CD4-positive, CD25-positive, alpha-beta regulatory T cell (primary cell): ENCODE results near the gene PRDM8. TPM values are rescaled to one million over a fixed set of nuclear protein-coding genes. Genes with fewer than 3 reads are reported as not detected.

Experiments
- ATAC-seq, 2 donors: fragments of 150-1000 bp; cut with Tn5 transposase; one replicate each; pipeline ENCODE4 v1.10.0; 2021; ENCODE audit warnings: low read depth in 2 of 2, moderate number of reproducible peaks in 2 of 2, moderate library complexity in 1 of 2
- DNase-seq, 3 donors: peaks; one replicate each; pipeline versions ENCODE4 v3.0.0 to v3.0.0-alpha.2; 2012 to 2022; ENCODE audit warnings: mixed read lengths in 1 of 3
- H3K27ac ChIP-seq: one replicate; pipeline ENCODE4 v1.7.0; 2013; ENCODE audit warnings: mild to moderate bottlenecking, low read length; ENCODE audit not compliant: insufficient read depth, poor library complexity, severe bottlenecking
- H3K27me3 ChIP-seq: one replicate; pipeline ENCODE4 v1.7.0; 2013; ENCODE audit warnings: low read length; ENCODE audit not compliant: control insufficient read depth, insufficient read depth
- H3K36me3 ChIP-seq: one replicate; pipeline ENCODE4 v1.7.0; 2013; ENCODE audit warnings: mild to moderate bottlenecking, low read length, moderate library complexity; ENCODE audit not compliant: control insufficient read depth, insufficient read depth
- H3K4me1 ChIP-seq: 2 replicates; pipeline ENCODE4 v1.7.0; 2013; ENCODE audit warnings: mild to moderate bottlenecking, low read length; ENCODE audit not compliant: insufficient read depth, control insufficient read depth, poor library complexity, severe bottlenecking
- H3K4me3 ChIP-seq: one replicate; pipeline ENCODE4 v1.7.0; 2013; ENCODE audit warnings: low read depth, mild to moderate bottlenecking, low read length, moderate library complexity
- H3K9me3 ChIP-seq, 2 experiments: 1 replicate in 1 of 2; 2 replicates in 1 of 2; pipeline ENCODE4 v1.7.0; 2013; ENCODE audit warnings: low read length in 2 of 2, mild to moderate bottlenecking in 1 of 2, moderate library complexity in 1 of 2; ENCODE audit not compliant: control insufficient read depth in 2 of 2
- H3K27ac Mint-ChIP-seq, 3 donors: one replicate each; pipeline ENCODE4 v1.8.0; 2020 to 2022; ENCODE audit warnings: mild to moderate bottlenecking in 3 of 3, mixed read lengths in 3 of 3, moderate library complexity in 2 of 3
- H3K27me3 Mint-ChIP-seq: one replicate; pipeline ENCODE4 v1.8.0; 2022; ENCODE audit warnings: mild to moderate bottlenecking, mixed read lengths
- H3K36me3 Mint-ChIP-seq: one replicate; pipeline ENCODE4 v1.8.0; 2020; ENCODE audit warnings: mixed read lengths
- H3K4me1 Mint-ChIP-seq, 4 donors: one replicate each; pipeline ENCODE4 v1.8.0; 2020 to 2022; ENCODE audit warnings: mixed read lengths in 4 of 4, mild to moderate bottlenecking in 1 of 4
- H3K4me3 Mint-ChIP-seq, 4 donors: one replicate each; pipeline ENCODE4 v1.8.0; 2020 to 2022; ENCODE audit warnings: mild to moderate bottlenecking in 4 of 4, mixed read lengths in 4 of 4, moderate library complexity in 3 of 4
- H3K9me3 Mint-ChIP-seq, 7 donors: one replicate each; pipeline ENCODE4 v1.8.0; 2020 to 2022; ENCODE audit warnings: mixed read lengths in 7 of 7, mild to moderate bottlenecking in 3 of 7, moderate library complexity in 2 of 7
- polyA plus RNA-seq, 4 donors: library from polyadenylated mRNA; unstranded; fragments of 300-500 nt; fragmentation: Illumina TruSeq; gene quantifications; one replicate each; pipeline ENCODE4 v1.2.3, GENCODE V29; 2021
- total RNA-seq: library from RNA; stranded (reverse); gene quantifications from one replicate; pipeline ENCODE4 v1.2.3, GENCODE V29; 2022

The PRDM8 gene
- total and polyA plus RNA-seq, 5 donors from 2014 or later = 2.0 to 31.7 (median 3.9) TPM

GRCh38 chr4:80184053-80184824 is 13.1 kb upstream of the PRDM8 start:
- H3K36me3 ChIP-seq = peaks cover 3% of the 10 kb centered on the region
- H3K4me1 Mint-ChIP-seq = peaks cover 16 to 76% (median 53%) of the 10 kb centered on the region in 4 donors
- peak overlapping the region; percentile 98 to 100 (median 100) for H3K4me3 Mint-ChIP-seq
- peaks cover 14% of the 10 kb centered on the region for H3K36me3 Mint-ChIP-seq
- no peaks in the 10 kb centered on the region for H3K27me3 ChIP-seq
- H3K27ac Mint-ChIP-seq = peak overlapping the region; percentile 94 to 98 (median 98)
- ATAC-seq = peak; percentile 92 to 93
- H3K9me3 ChIP-seq = peaks cover under 1 to 3% of the 10 kb centered on the region in 2 experiments
- H3K9me3 Mint-ChIP-seq = peaks cover 0 to 7% (median 2%) of the 10 kb centered on the region in 7 donors
- H3K27me3 Mint-ChIP-seq = no peaks in the 10 kb centered on the region
- peak; percentile 87 to 94 (median 90) for DNase-seq
- H3K4me1 ChIP-seq = peaks cover 55% of the 10 kb centered on the region
- H3K27ac ChIP-seq = peak overlapping the region; percentile 90
- H3K4me3 ChIP-seq = peak overlapping the region; percentile 97

GRCh38 chr4:80184825-80185756 is 12.2 kb upstream of the PRDM8 start:
- Mint-ChIP-seq H3K36me3 (peaks cover 14% of the 10 kb centered on the region), H3K4me3 (peak overlapping the region; percentile 98 to 100 (median 100)), H3K27me3 (no peaks in the 10 kb centered on the region), H3K27ac (peak overlapping the region; percentile 94 to 98 (median 98)), H3K9me3 (peaks cover 0 to 4% (median 0%) of the 10 kb centered on the region in 7 donors), H3K4me1 (peaks cover 16 to 74% (median 54%) of the 10 kb centered on the region in 4 donors)
- no peak for ATAC-seq
- peak in 1 of 3 donors; percentile 64 for DNase-seq
- H3K9me3 ChIP-seq = no peaks in the 10 kb centered on the region
- H3K4me1 ChIP-seq = peaks cover 55% of the 10 kb centered on the region
- no peaks in the 10 kb centered on the region for H3K27me3 ChIP-seq
- peak overlapping the region; percentile 97 for H3K4me3 ChIP-seq
- peak overlapping the region; percentile 90 for H3K27ac ChIP-seq
- H3K36me3 ChIP-seq = peaks cover 8% of the 10 kb centered on the region

GRCh38 chr4:80185787-80186548 is 11.3 kb upstream of the PRDM8 start:
- Histone ChIP-seq H3K4me1 (peaks cover 54% of the 10 kb centered on the region), H3K36me3 (peaks cover 12% of the 10 kb centered on the region), H3K27ac (no peak overlapping the region), H3K4me3 (peak overlapping the region; percentile 97), H3K9me3 (no peaks in the 10 kb centered on the region), H3K27me3 (no peaks in the 10 kb centered on the region)
- Mint-ChIP-seq H3K9me3 (peaks cover 0 to 2% (median 0%) of the 10 kb centered on the region in 7 donors), H3K4me3 (peak overlapping the region; percentile 98 to 100 (median 100)), H3K27ac (peak overlapping the region; percentile 94 to 98 (median 98)), H3K4me1 (peaks cover 17 to 65% (median 51%) of the 10 kb centered on the region in 4 donors), H3K27me3 (no peaks in the 10 kb centered on the region), H3K36me3 (peaks cover 15% of the 10 kb centered on the region)
- no peak for ATAC-seq
- no peak for DNase-seq

GRCh38 chr4:80186676-80187075 is 10.6 kb upstream of the PRDM8 start:
- Histone ChIP-seq H3K27me3 (no peaks in the 10 kb centered on the region), H3K27ac (no peak overlapping the region), H3K4me3 (no peak overlapping the region), H3K36me3 (peaks cover 12% of the 10 kb centered on the region), H3K4me1 (peaks cover 47% of the 10 kb centered on the region), H3K9me3 (no peaks in the 10 kb centered on the region)
- ATAC-seq (no peak), DNase-seq (no peak)
- H3K9me3 Mint-ChIP-seq = peaks cover 0 to 2% (median 0%) of the 10 kb centered on the region in 7 donors
- peak overlapping the region in 2 of 3 donors; percentile 76 to 94 for H3K27ac Mint-ChIP-seq
- H3K4me1 Mint-ChIP-seq = peaks cover 20 to 67% (median 51%) of the 10 kb centered on the region in 4 donors
- H3K36me3 Mint-ChIP-seq = peaks cover 22% of the 10 kb centered on the region
- H3K4me3 Mint-ChIP-seq = peak overlapping the region; percentile 21 to 100 (median 100)
- no peaks in the 10 kb centered on the region for H3K27me3 Mint-ChIP-seq

GRCh38 chr4:80187677-80188076 is 9.6 kb upstream of the PRDM8 start:
- H3K4me1 Mint-ChIP-seq = peaks cover 21 to 67% (median 45%) of the 10 kb centered on the region in 4 donors
- ATAC-seq (no peak), DNase-seq (no peak)
- H3K36me3 ChIP-seq = peaks cover 15% of the 10 kb centered on the region
- H3K4me3 ChIP-seq = no peak overlapping the region
- peaks cover 37% of the 10 kb centered on the region for H3K4me1 ChIP-seq
- H3K27ac ChIP-seq = no peak overlapping the region
- H3K27me3 Mint-ChIP-seq = no peaks in the 10 kb centered on the region
- H3K9me3 Mint-ChIP-seq = peaks cover 0 to 2% (median 0%) of the 10 kb centered on the region in 7 donors
- peaks cover 29% of the 10 kb centered on the region for H3K36me3 Mint-ChIP-seq
- peak overlapping the region in 2 of 4 donors; percentile 24 to 100 for H3K4me3 Mint-ChIP-seq
- no peak overlapping the region for H3K27ac Mint-ChIP-seq
- no peaks in the 10 kb centered on the region for H3K27me3 ChIP-seq
- no peaks in the 10 kb centered on the region for H3K9me3 ChIP-seq

GRCh38 chr4:80188457-80188800 is 8.9 kb upstream of the PRDM8 start:
- DNase-seq (no peak), ATAC-seq (no peak)
- Histone ChIP-seq H3K4me3 (no peak overlapping the region), H3K27ac (no peak overlapping the region), H3K27me3 (no peaks in the 10 kb centered on the region), H3K36me3 (peaks cover 20% of the 10 kb centered on the region), H3K9me3 (no peaks in the 10 kb centered on the region), H3K4me1 (peaks cover 30% of the 10 kb centered on the region)
- H3K27ac Mint-ChIP-seq = no peak overlapping the region
- peaks cover 0 to 2% (median 0%) of the 10 kb centered on the region in 7 donors for H3K9me3 Mint-ChIP-seq
- H3K4me3 Mint-ChIP-seq = peak overlapping the region in 1 of 4 donors; percentile 100
- peaks cover 28 to 68% (median 43%) of the 10 kb centered on the region in 4 donors for H3K4me1 Mint-ChIP-seq
- H3K27me3 Mint-ChIP-seq = no peaks in the 10 kb centered on the region
- peaks cover 34% of the 10 kb centered on the region for H3K36me3 Mint-ChIP-seq
